Right lobe of liver (tissue), 4 donors: ENCODE data around the gene KRT71.

Experiments
- CTCF ChIP-seq, 4 donors: fragments of 200-600 bp in 3 of 4; fragments of 450-650 bp in 1 of 4; IDR thresholded peaks; one replicate each; pipeline versions ENCODE4 v1.5.1 to v1.8.0; 2016 to 2022; ENCODE audit warnings: antibody characterized with exemption in 4 of 4, mild to moderate bottlenecking in 2 of 4
- POLR2A ChIP-seq: fragments of 450-650 bp; IDR thresholded peaks from one replicate; pipeline ENCODE4 v1.6.1; 2017; ENCODE audit warnings: antibody characterized with exemption, mild to moderate bottlenecking
- donor health status: DM: no; HTN: no; CAD: no.
- donor health status: DM: no; HTN: no; CAD: no.
- donor health status: DM: no; HTN: yes; CAD: no.

- no peak for TF ChIP-seq CTCF (IDR thresholded peaks at IDR 0.05)
- no peak for TF ChIP-seq POLR2A
Measured at GRCh38 chr12:52494518-52494917, 58.4 kb downstream of the KRT71 start.
